WERI-Rb-1 (cell line): ENCODE data around the gene EXD2.
"Not testable (repeated sequence)": the region's sequence is repeated elsewhere in the genome, so short reads cannot be mapped to it uniquely, and the experiment has no call there.

Source experiments
- DNase-seq: peaks from one replicate; pipeline ENCODE4 v3.0.0-alpha.2; 2020
- H3K27ac ChIP-seq: fragments of 250-450 bp; sonication (Bioruptor Pico); 2 replicates; pipeline ENCODE4 v1.5.1; 2020; ENCODE audit warnings: mild to moderate bottlenecking, moderate library complexity
- H3K27me3 ChIP-seq: fragments of 250-450 bp; sonication (Bioruptor Pico); 2 replicates; pipeline ENCODE4 v1.5.1; 2021; ENCODE audit warnings: mild to moderate bottlenecking, low read depth, moderate library complexity; ENCODE audit not compliant: insufficient read depth, severe bottlenecking
- H3K36me3 ChIP-seq: fragments of 250-450 bp; sonication (Bioruptor Pico); 2 replicates; pipeline ENCODE4 v1.5.1; 2020; ENCODE audit warnings: mild to moderate bottlenecking, moderate library complexity
- H3K4me3 ChIP-seq: 2 replicates; pipeline ENCODE4 v1.5.1; 2011; ENCODE audit warnings: low read depth, mild to moderate bottlenecking, control low read depth, low read length
- H3K9me3 ChIP-seq: fragments of 250-450 bp; sonication (Bioruptor Pico); 2 replicates; pipeline ENCODE4 v1.5.1; 2021; ENCODE audit warnings: mild to moderate bottlenecking, moderate library complexity; ENCODE audit not compliant: severe bottlenecking
- CTCF ChIP-seq: IDR thresholded peaks from 2 replicates; pipeline ENCODE4 v1.5.1; 2011; ENCODE audit warnings: low read depth, mild to moderate bottlenecking, control low read depth, inconsistent platforms, low read length

EXD2 gene

GRCh38 chr14:69289811-69290520 lies 98.7 kb downstream of the EXD2 start:
- Histone ChIP-seq H3K9me3 (no peaks in the 10 kb centered on the region), H3K27me3 (no peaks in the 10 kb centered on the region), H3K36me3 (no peaks in the 10 kb centered on the region), H3K4me3 (no peak overlapping the region), H3K27ac (no peak overlapping the region)
- DNase-seq: no peak
- TF ChIP-seq CTCF: no peak

GRCh38 chr14:69290881-69291280 lies 99.6 kb downstream of the EXD2 start:
- not testable (repeated sequence) for H3K9me3 ChIP-seq, DNase-seq, H3K4me3 ChIP-seq, H3K27me3 ChIP-seq, H3K36me3 ChIP-seq, H3K27ac ChIP-seq

- no peak for TF ChIP-seq CTCF
- Histone ChIP-seq H3K4me3 (no peak overlapping the region), H3K36me3 (no peaks in the 10 kb centered on the region), H3K9me3 (no peaks in the 10 kb centered on the region), H3K27me3 (no peaks in the 10 kb centered on the region), H3K27ac (no peak overlapping the region)
- no peak for DNase-seq
Observed at GRCh38 chr14:69291396-69291795, 100.1 kb downstream of the EXD2 start.

- no peak for DNase-seq
- no peak overlapping the region for H3K4me3 ChIP-seq
Observed at GRCh38 chr14:69291891-69292561, 100.7 kb downstream of the EXD2 start.

More at GRCh38 chr14:69291891-69292561, 100.7 kb downstream of the EXD2 start:
- TF ChIP-seq CTCF: no peak
- no peaks in the 10 kb centered on the region for H3K36me3 ChIP-seq
- H3K9me3 ChIP-seq: no peaks in the 10 kb centered on the region
- H3K27me3 ChIP-seq: no peaks in the 10 kb centered on the region
- no peak overlapping the region for H3K27ac ChIP-seq
